K562 (cell line): ENCODE data around the gene OSBP2. TPM values are rescaled to one million over a fixed set of nuclear protein-coding genes. Genes with fewer than 3 reads are reported as not detected.
A peak's percentile ranks its signal among the peaks of the same experiment; 100 is the strongest.

ENCODE experiments used
- BDP1 ChIP-seq: IDR thresholded peaks from 3 replicates; pipeline ENCODE4 v1.6.1; 2011; ENCODE audit not compliant: insufficient read length, insufficient read depth
- CBX3 ChIP-seq, 2 experiments: IDR thresholded peaks; 1 replicate in 1 of 2; 2 replicates in 1 of 2; pipeline ENCODE4 v1.6.1; 2012; ENCODE audit warnings: inconsistent platforms in 2 of 2, low read length in 2 of 2, borderline replicate concordance in 1 of 2, control low read depth in 1 of 2
- CREB1 ChIP-seq, 2 experiments: sonication (generic) in 1 of 2; formaldehyde crosslinking in 1 of 2; IDR thresholded peaks; 2 replicates each; pipeline versions ENCODE4 v1.6.1 to v1.8.0; 2012 to 2022; ENCODE audit warnings: inconsistent platforms in 1 of 2, mild to moderate bottlenecking in 1 of 2, missing genetic modification reagents in 1 of 2, moderate library complexity in 1 of 2
- CTBP1 ChIP-seq: fragments of 450-650 bp; IDR thresholded peaks from 2 replicates; pipeline ENCODE4 v1.6.1; 2016; ENCODE audit warnings: borderline replicate concordance
- FIP1L1 ChIP-seq: fragments of 200-400 bp; formaldehyde crosslinking; IDR thresholded peaks from 2 replicates; pipeline ENCODE4 v1.6.1; 2018; ENCODE audit warnings: mild to moderate bottlenecking, low read depth, low read length; ENCODE audit not compliant: poor library complexity, severe bottlenecking
- FOXA3 ChIP-seq, 2 experiments: fragments of 450-650 bp in 1 of 2; sonication (generic) in 1 of 2; formaldehyde crosslinking; IDR thresholded peaks in 1 of 2; conservative IDR thresholded peaks in 1 of 2; 2 replicates each; pipeline versions ENCODE4 v1.4.0 to v1.8.0; 2020 to 2022; ENCODE audit warnings: mild to moderate bottlenecking in 2 of 2, missing genetic modification reagents in 1 of 2
- MCM5 ChIP-seq: fragments of 450-650 bp; IDR thresholded peaks from 2 replicates; pipeline ENCODE4 v1.6.1; 2016; ENCODE audit warnings: low read depth
- PATZ1 ChIP-seq: fragments of 250-450 bp; sonication (Bioruptor Pico); IDR thresholded peaks from 2 replicates; pipeline ENCODE4 v1.5.0; 2020; ENCODE audit warnings: mild to moderate bottlenecking, borderline replicate concordance
- ZBTB26 ChIP-seq: fragments of 450-650 bp; formaldehyde crosslinking; IDR thresholded peaks from 2 replicates; pipeline ENCODE4 v1.4.0; 2022; ENCODE audit warnings: missing genetic modification characterization
- ZFP36 ChIP-seq: fragments of 150-350 bp; IDR thresholded peaks from 2 replicates; pipeline ENCODE4 v1.6.1; 2018; ENCODE audit warnings: low read length, low read depth; ENCODE audit not compliant: partially characterized antibody
- ZNF146 ChIP-seq: IDR thresholded peaks from one replicate; pipeline ENCODE4 v1.6.1; 2018; ENCODE audit warnings: missing compliant biosample characterization; ENCODE audit not compliant: unreplicated experiment
- ZNF224 ChIP-seq: sonication (generic); formaldehyde crosslinking; IDR thresholded peaks from 2 replicates; pipeline ENCODE4 v1.8.0; 2022; ENCODE audit warnings: mild to moderate bottlenecking, missing genetic modification reagents
- ZNF551 ChIP-seq: fragments of 250-450 bp; sonication (Bioruptor Pico); IDR thresholded peaks from 2 replicates; pipeline ENCODE4 v1.5.0; 2021; ENCODE audit warnings: mild to moderate bottlenecking, moderate library complexity
- ZNF589 ChIP-seq: fragments of 200-800 bp; sonication (Bioruptor generic); IDR thresholded peaks from 2 replicates; pipeline ENCODE4 v1.6.1; 2016; ENCODE audit warnings: low read depth, missing genetic modification characterization, missing compliant biosample characterization
- ZSCAN29 ChIP-seq: fragments of 450-650 bp; IDR thresholded peaks from 2 replicates; pipeline ENCODE4 v1.6.1; 2017
- polyA plus RNA-seq, 8 experiments: library from polyadenylated mRNA; depleted of rRNA in 4 of 8; stranded (reverse) in 5 of 8; unstranded in 3 of 8; fragments of >200 nt; fragmentation: Nextera tagmentation in 2 of 8; fragmentation: Illumina TruSeq in 1 of 8; extraction: Ambion mirVana in 2 of 8; extraction: Trizol in 1 of 8; gene quantifications; 2 replicates each; pipeline versions ENCODE4 v1.2.1 to v1.2.3, GENCODE V29; 2011 to 2014; ENCODE audit warnings: inconsistent platforms in 1 of 8, missing spikeins in 1 of 8
- total RNA-seq, 7 experiments: library from RNA; depleted of rRNA in 6 of 7; stranded (reverse); fragments of >200 nt in 6 of 7; fragmentation: Illumina TruSeq in 2 of 7; extraction: Trizol in 2 of 7; gene quantifications; 2 replicates each; pipeline versions ENCODE4 v1.2.1 to v1.2.3, GENCODE V29; 2011 to 2021; ENCODE audit warnings: low replicate concordance in 1 of 7
- TF ChIP-seq, protein P1 (sequence below): sonication (generic); formaldehyde crosslinking; IDR thresholded peaks from 2 replicates; pipeline ENCODE4 v1.9.0; 2022; ENCODE audit warnings: mild to moderate bottlenecking, missing genetic modification reagents
- TF ChIP-seq, protein P2 (sequence below): sonication (generic); formaldehyde crosslinking; IDR thresholded peaks from 2 replicates; pipeline ENCODE4 v1.8.1; 2023; ENCODE audit warnings: mild to moderate bottlenecking, missing genetic modification reagents
- TF ChIP-seq, protein P3 (sequence below), 2 experiments: fragments of 450-650 bp; IDR thresholded peaks; 2 replicates each; pipeline ENCODE4 v1.6.1; 2018; ENCODE audit warnings: mild to moderate bottlenecking in 2 of 2, low read depth in 1 of 2; ENCODE audit not compliant: partially characterized antibody in 2 of 2

OSBP2 gene
- total and polyA plus RNA-seq, 9 of the 15 experiments (the other 6 are each of a cell fraction or from before 2014, with no cell fraction given) = 0.52 to 29.5 (median 21.6) TPM

GRCh38 chr22:30650508-30651116 lies 44.1 kb upstream of the OSBP2 start (continued):
- no peak for TF ChIP-seq FIP1L1
- TF ChIP-seq ZNF589 (CRISPR knock-in tag) = no peak
- TF ChIP-seq PATZ1 (CRISPR knock-in tag) = no peak
- TF ChIP-seq ZBTB26 (CRISPR knock-in tag) = no peak
- TF ChIP-seq, protein P1, sequence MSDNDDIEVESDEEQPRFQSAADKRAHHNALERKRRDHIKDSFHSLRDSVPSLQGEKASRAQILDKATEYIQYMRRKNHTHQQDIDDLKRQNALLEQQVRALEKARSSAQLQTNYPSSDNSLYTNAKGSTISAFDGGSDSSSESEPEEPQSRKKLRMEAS = 0 out of 2 replicates have a peak, but pooled peaks have one; percentile 40
- TF ChIP-seq ZNF224 = no peak
- no peak for TF ChIP-seq BDP1
- TF ChIP-seq ZSCAN29 = no peak
- TF ChIP-seq, protein P2, sequence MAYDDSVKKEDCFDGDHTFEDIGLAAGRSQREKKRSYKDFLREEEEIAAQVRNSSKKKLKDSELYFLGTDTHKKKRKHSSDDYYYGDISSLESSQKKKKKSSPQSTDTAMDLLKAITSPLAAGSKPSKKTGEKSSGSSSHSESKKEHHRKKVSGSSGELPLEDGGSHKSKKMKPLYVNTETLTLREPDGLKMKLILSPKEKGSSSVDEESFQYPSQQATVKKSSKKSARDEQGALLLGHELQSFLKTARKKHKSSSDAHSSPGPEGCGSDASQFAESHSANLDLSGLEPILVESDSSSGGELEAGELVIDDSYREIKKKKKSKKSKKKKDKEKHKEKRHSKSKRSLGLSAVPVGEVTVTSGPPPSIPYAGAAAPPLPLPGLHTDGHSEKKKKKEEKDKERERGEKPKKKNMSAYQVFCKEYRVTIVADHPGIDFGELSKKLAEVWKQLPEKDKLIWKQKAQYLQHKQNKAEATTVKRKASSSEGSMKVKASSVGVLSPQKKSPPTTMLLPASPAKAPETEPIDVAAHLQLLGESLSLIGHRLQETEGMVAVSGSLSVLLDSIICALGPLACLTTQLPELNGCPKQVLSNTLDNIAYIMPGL = no peak
- TF ChIP-seq MCM5 = no peak
- TF ChIP-seq ZNF146 (CRISPR knock-in tag) = no peak
- TF ChIP-seq CTBP1 = peak; percentile 51; the same call in 1 of the 2 replicates
- TF ChIP-seq ZNF551 (CRISPR knock-in tag) = no peak
- TF ChIP-seq ZFP36 = no peak
- no peak for TF ChIP-seq CREB1 (IDR thresholded peaks at IDR 0.05)
- TF ChIP-seq CREB1 (CRISPR knock-in tag; IDR thresholded peaks at IDR 0.05) = no peak
- TF ChIP-seq FOXA3 (CRISPR knock-in tag; conservative IDR thresholded peaks at IDR 0.05 in 1 of 2, IDR thresholded peaks at IDR 0.05 in 1 of 2) = no peak
- TF ChIP-seq CBX3 (IDR thresholded peaks at IDR 0.05; ENCODE audit: borderline replicate concordance in 1 of 2, low read length in 2 of 2) = no peak
- TF ChIP-seq, protein P3, sequence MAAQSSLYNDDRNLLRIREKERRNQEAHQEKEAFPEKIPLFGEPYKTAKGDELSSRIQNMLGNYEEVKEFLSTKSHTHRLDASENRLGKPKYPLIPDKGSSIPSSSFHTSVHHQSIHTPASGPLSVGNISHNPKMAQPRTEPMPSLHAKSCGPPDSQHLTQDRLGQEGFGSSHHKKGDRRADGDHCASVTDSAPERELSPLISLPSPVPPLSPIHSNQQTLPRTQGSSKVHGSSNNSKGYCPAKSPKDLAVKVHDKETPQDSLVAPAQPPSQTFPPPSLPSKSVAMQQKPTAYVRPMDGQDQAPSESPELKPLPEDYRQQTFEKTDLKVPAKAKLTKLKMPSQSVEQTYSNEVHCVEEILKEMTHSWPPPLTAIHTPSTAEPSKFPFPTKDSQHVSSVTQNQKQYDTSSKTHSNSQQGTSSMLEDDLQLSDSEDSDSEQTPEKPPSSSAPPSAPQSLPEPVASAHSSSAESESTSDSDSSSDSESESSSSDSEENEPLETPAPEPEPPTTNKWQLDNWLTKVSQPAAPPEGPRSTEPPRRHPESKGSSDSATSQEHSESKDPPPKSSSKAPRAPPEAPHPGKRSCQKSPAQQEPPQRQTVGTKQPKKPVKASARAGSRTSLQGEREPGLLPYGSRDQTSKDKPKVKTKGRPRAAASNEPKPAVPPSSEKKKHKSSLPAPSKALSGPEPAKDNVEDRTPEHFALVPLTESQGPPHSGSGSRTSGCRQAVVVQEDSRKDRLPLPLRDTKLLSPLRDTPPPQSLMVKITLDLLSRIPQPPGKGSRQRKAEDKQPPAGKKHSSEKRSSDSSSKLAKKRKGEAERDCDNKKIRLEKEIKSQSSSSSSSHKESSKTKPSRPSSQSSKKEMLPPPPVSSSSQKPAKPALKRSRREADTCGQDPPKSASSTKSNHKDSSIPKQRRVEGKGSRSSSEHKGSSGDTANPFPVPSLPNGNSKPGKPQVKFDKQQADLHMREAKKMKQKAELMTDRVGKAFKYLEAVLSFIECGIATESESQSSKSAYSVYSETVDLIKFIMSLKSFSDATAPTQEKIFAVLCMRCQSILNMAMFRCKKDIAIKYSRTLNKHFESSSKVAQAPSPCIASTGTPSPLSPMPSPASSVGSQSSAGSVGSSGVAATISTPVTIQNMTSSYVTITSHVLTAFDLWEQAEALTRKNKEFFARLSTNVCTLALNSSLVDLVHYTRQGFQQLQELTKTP (IDR thresholded peaks at IDR 0.05; ENCODE audit: low read depth in 1 of 2, partially characterized antibody in 2 of 2) = no peak
